ENCODE data around the gene P2RX2. TPM values are rescaled to one million over a fixed set of nuclear protein-coding genes. Genes with fewer than 3 reads are reported as not detected.

The P2RX2 gene
- total RNA-seq: not detected
- long read RNA-seq: 0 reads

GRCh38 chr12:132618683-132619043, at the start of gene P2RX2:
P2RX2 (plus strand) TSS chr12:132618776; CDS start chr12:132618817, 41 bp downstream.
- DNase-seq (ENCODE audit: low spot score): no peak
- intact Hi-C loops (cut with DNase I): loop anchor here (10.0 kb wide), 1 partner anchor 464 kb away; no protein-coding TSS in a partner anchor

- intact Hi-C loops (cut with DNase I): no loop called here
These were observed 49.6 kb upstream of the P2RX2 start for GRCh38 chr12:132568826-132569480.

GRCh38 chr12:132569856-132570480, 48.6 kb upstream of the P2RX2 start:
- no peak for DNase-seq (ENCODE audit: low spot score)
- intact Hi-C loops (cut with DNase I): no loop called here

More at GRCh38 chr12:132568826-132569480, 49.6 kb upstream of the P2RX2 start:
- DNase-seq (ENCODE audit: low spot score): no peak

- DNase-seq (ENCODE audit: low spot score): no peak
- intact Hi-C loops (cut with DNase I): no loop called here
These were observed 47.9 kb upstream of the P2RX2 start for GRCh38 chr12:132570635-132571034.

GRCh38 chr12:132571051-132571450, 47.5 kb upstream of the P2RX2 start:
- no peak for DNase-seq (ENCODE audit: low spot score)
- intact Hi-C loops (cut with DNase I): no loop called here

GRCh38 chr12:132571598-132571997, 47.0 kb upstream of the P2RX2 start:
- intact Hi-C loops (cut with DNase I): no loop called here
- DNase-seq (ENCODE audit: low spot score): no peak

GRCh38 chr12:132572106-132572505, 46.5 kb upstream of the P2RX2 start:
- no peak for DNase-seq (ENCODE audit: low spot score)
- intact Hi-C loops (cut with DNase I): no loop called here

GRCh38 chr12:132572801-132573760, 45.5 kb upstream of the P2RX2 start:
- no peak for DNase-seq (ENCODE audit: low spot score)
- intact Hi-C loops (cut with DNase I): no loop called here

- DNase-seq (ENCODE audit: low spot score): no peak
- intact Hi-C loops (cut with DNase I): no loop called here
These were observed 44.1 kb upstream of the P2RX2 start for GRCh38 chr12:132574271-132574996.

GRCh38 chr12:132575661-132576060, 42.9 kb upstream of the P2RX2 start:
- DNase-seq (ENCODE audit: low spot score): no peak
- intact Hi-C loops (cut with DNase I): no loop called here

GRCh38 chr12:132576701-132577100, 41.9 kb upstream of the P2RX2 start:
- DNase-seq (ENCODE audit: low spot score): no peak
- intact Hi-C loops (cut with DNase I): no loop called here

GRCh38 chr12:132577191-132577920, 41.2 kb upstream of the P2RX2 start:
- intact Hi-C loops (cut with DNase I): no loop called here
- no peak for DNase-seq (ENCODE audit: low spot score)

GRCh38 chr12:132578118-132578517, 40.5 kb upstream of the P2RX2 start:
- intact Hi-C loops (cut with DNase I): no loop called here
- DNase-seq (ENCODE audit: low spot score): no peak

GRCh38 chr12:132578826-132579225, 39.8 kb upstream of the P2RX2 start:
- no peak for DNase-seq (ENCODE audit: low spot score)
- intact Hi-C loops (cut with DNase I): no loop called here

GRCh38 chr12:132579744-132580143, 38.8 kb upstream of the P2RX2 start:
- DNase-seq (ENCODE audit: low spot score): no peak
- intact Hi-C loops (cut with DNase I): no loop called here

- intact Hi-C loops (cut with DNase I): no loop called here
- no peak for DNase-seq (ENCODE audit: low spot score)
These were observed 37.8 kb upstream of the P2RX2 start for GRCh38 chr12:132580701-132581292.

GRCh38 chr12:132581348-132582057, 37.1 kb upstream of the P2RX2 start:
- DNase-seq (ENCODE audit: low spot score): no peak
- intact Hi-C loops (cut with DNase I): no loop called here

- intact Hi-C loops (cut with DNase I): no loop called here
- no peak for DNase-seq (ENCODE audit: low spot score)
These were observed 36.5 kb upstream of the P2RX2 start for GRCh38 chr12:132582058-132582420.

Measured in cardiac septum (tissue), 1 donor.